GM12892 (cell line): ENCODE data around the gene BPTF.

Experiments used
- POLR2A ChIP-seq: IDR thresholded peaks from 2 replicates; pipeline ENCODE4 v1.6.1; 2011; ENCODE audit warnings: low read depth, low read length, control low read depth
- POLR2AphosphoS5 ChIP-seq: IDR thresholded peaks from 2 replicates; pipeline ENCODE4 v1.6.1; 2011; ENCODE audit warnings: low read depth, low read length, control low read depth
- TAF1 ChIP-seq: IDR thresholded peaks from 2 replicates; pipeline ENCODE4 v1.6.1; 2011; ENCODE audit warnings: low read depth, mild to moderate bottlenecking, control low read depth, low read length, borderline replicate concordance

DNA sequence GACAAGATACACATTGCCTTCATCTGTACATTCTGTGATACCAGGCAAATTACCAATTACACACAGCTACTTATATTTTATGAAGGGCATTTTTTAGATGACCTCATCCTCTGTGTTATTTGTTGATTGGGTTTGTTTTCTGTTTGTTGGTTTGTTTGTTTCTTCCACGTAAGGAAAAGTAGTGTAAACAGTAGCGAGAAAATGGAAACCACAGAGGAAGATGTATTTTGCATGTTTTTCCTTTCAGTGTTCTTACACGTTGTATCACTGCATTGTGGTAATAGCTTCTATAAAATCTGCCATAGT is 158.0 kb downstream of the BPTF start:
- no peak for TF ChIP-seq POLR2A
- TF ChIP-seq TAF1 = no peak
- no peak for TF ChIP-seq POLR2AphosphoS5
